ENCODE results near the gene MRPL50.

The MRPL50 gene

DNA sequence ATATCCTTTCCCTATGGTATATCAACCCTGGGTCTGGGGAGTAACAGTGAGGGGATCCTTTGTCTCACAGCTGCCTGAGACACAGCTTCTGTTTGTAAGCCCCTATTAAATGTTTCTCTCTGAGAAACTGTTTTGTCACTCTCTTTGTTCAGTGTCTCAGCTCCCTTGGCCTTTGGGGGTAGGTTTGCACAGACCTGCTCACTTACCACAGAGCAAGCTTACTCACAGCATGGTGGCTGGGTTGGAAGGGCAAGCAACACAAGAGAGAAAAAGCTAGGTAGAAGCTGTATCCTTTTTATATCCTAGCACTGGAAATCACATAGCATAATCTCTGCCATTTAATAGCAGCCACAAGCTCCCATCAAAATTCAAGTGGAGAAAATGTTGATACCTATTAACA, 18.1 kb downstream of the MRPL50 start:
- DNase-seq (ENCODE audit: low spot score): no peak

- no peak for DNase-seq (ENCODE audit: low spot score)
These were observed 22.1 kb downstream of the MRPL50 start for GRCh38 chr9:101376111-101376848.

- no peak for DNase-seq (ENCODE audit: low spot score)
These were observed 22.9 kb downstream of the MRPL50 start for GRCh38 chr9:101375546-101375945.

GRCh38 chr9:101372327-101373118, 25.9 kb downstream of the MRPL50 start:
- DNase-seq (ENCODE audit: low spot score): no peak

DNA sequence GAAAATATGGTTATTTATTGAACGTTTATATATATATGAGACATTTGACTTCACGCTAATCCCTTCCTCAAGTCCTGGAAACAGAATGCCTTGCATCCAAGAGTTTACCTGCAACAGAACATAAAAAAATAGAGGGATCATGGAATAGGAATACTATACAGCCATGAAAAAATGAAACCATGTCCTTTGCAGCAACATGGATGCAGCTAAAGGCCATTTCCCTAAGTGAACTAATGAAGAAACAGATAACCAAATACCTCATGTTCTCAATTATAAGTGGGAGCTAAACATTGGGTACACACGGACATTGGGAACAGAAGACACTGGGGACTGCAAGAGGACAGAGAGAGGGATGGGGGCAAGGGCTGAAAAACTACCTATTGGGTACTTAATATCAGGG, 26.6 kb downstream of the MRPL50 start:
- no peak for DNase-seq (ENCODE audit: low spot score)

DNA sequence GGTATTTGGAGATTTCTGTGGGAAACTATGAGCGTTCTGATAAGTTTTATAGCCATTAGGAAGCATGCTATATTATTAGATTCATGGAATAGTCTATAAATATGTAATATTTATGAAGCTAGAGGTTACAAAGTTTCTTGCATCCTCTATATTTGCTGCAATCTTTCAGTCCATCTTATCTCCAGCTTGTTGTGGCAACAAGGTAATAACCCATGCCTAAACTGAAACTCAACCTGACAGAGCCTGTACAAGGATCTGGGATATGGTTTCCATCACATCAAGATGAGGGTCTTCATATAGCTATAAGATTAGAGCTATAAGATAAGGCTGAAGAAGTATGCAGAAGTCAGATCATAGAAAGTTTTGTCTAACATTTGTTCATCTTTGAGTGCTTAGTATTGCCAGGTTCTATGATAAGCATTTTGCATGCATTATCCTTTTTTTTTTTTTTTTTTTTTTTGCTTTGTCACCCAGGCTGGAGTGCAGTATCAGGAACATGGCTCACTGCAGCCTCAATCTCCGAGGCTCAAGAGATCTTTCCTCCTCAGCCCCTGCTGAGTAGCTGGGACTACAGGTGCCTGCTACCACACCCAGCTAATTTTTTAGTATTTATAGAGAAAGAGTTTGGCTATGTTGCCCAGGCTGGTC, 28.4 kb downstream of the MRPL50 start:
- DNase-seq (ENCODE audit: low spot score): no peak

- DNase-seq (ENCODE audit: low spot score): no peak
These were observed 29.1 kb downstream of the MRPL50 start for GRCh38 chr9:101369286-101369685.

GRCh38 chr9:101367323-101367722, 31.1 kb downstream of the MRPL50 start:
- no peak for DNase-seq (ENCODE audit: low spot score)

DNA sequence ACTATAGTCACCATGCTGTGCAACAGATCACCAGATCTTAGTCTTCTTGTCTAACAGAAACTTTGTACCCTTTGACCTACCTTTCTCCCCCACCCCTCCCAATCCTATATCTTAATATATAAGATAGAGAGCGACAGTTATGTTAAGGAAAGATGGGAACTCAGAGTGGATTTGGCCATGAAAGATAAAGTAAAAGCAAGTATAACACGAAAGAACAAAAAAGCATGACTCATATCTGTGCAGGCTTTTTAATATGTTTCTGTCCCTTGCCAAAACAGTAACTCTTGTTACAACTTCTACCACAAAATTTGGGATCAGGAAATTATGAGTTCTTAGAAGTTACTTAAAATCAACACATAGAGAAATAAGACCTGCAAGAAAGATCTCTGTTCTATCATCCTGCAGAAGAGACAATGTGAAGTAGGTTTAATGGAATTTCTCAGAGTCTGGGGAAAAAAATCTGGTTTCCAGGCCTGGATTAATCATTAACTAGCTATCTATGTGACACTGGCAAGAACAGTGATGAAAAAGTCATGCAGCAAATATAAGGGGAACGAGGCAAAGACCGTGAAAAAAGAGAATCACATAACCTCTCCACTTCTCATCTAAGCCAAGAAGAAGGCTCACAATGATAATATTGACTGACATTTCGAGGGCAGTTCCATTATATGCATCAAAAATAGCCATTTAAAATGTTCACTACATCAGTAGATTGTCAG, 32.2 kb downstream of the MRPL50 start:
- DNase-seq (ENCODE audit: low spot score): no peak

DNA sequence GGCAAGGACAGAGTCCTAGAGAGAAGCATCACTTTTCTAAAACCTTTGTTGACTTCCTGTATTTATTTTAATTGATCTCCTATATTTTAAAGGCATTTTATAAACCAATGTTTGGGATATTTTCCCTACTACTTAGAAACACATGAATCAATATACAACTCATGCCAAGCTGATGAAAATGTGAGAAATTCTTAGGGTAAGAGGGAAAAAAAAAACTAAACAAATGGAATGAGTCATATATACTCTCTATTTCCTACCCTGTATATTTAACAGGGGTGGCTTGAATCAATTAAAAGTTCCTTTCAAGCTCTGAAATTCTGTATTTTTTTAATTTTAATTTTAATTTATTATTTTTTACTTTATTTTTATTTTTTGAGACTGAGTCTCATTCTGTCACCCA, 33.2 kb downstream of the MRPL50 start:
- no peak for DNase-seq (ENCODE audit: low spot score)

DNA sequence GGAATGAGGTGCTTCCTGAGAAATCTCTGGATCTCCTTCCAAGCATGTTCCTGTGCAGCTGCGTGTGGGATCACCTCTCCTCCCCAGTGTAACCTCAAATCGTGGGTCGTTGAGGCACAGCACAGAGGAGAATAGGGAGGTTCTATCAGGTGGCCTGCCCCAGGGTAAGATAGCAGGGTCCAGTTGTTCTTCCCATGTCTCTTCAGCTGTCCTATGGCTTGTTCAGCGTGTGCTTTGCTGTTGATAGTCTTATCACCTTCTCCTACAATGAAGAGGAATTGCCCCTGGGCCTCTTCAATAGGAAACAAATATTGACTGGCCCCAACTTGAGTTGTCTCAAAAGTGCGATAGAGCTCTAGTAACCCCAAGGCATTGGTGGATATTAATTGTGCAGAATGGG, 36.0 kb downstream of the MRPL50 start:
- DNase-seq (ENCODE audit: low spot score): no peak

DNA sequence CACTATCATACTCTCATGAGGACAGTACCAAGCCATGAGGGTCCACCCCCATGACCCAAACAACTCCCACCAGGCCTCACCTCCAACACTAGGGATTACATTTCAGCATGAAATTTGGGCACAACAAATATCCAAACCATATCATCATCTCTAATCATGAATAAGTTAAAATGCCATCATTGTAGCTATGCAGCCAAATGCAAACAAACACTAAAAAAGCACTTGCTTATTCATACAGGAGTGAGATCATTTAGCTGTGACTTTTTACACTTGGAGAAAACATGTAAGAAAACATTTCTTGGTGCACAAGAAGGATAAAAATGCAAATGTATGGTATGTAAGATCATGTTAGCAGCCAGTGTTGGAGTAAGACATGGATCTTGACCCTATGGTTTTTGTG, 37.8 kb downstream of the MRPL50 start:
- no peak for DNase-seq (ENCODE audit: low spot score)

- DNase-seq (ENCODE audit: low spot score): no peak
These were observed 38.7 kb downstream of the MRPL50 start for GRCh38 chr9:101359679-101360078.

- no peak for DNase-seq (ENCODE audit: low spot score)
These were observed 41.8 kb downstream of the MRPL50 start for GRCh38 chr9:101356619-101357018.

DNA sequence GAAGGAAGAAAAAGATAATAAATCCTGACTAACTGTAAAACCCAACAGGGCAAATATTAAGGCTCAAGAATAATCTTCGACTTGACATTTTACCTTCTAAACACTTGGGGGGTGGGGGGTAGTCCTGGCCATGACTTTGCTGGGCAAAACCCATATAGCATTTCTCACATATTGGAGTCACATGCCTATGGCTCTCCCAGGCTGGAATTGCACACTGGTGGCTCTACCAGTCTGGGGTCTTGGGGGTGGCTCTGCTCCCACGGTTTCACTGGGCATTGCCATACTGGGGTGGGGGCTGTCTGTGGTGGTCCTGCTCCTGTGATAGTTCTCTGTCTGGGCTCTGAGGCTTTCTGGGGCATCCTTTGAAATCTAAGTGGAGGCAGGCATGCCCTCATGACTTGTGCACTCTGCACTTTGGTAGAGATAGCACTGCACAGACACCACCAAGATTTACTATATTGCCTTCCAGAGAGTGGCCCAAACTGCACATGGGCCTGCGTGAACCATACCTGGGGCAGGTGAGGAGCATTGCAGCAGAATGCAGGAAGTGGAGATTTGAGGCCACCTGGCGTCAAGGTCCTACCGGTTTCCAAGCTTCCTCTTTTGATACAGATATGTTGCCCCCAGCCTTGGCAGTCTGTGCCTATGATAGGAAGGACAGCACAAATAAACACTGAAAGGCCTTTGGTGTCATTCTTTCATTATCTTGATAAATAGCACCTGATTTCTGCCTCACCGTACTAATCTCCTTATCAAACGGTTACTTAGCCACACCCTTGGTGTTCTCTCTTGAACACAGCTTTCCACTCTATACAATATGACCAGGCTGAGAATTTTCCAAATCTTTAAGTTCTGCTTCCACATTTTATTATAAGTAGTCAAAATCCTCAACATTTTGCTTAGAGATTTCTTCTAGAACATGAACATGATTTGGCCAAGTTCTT, 43.4 kb downstream of the MRPL50 start:
- no peak for DNase-seq (ENCODE audit: low spot score)

DNA sequence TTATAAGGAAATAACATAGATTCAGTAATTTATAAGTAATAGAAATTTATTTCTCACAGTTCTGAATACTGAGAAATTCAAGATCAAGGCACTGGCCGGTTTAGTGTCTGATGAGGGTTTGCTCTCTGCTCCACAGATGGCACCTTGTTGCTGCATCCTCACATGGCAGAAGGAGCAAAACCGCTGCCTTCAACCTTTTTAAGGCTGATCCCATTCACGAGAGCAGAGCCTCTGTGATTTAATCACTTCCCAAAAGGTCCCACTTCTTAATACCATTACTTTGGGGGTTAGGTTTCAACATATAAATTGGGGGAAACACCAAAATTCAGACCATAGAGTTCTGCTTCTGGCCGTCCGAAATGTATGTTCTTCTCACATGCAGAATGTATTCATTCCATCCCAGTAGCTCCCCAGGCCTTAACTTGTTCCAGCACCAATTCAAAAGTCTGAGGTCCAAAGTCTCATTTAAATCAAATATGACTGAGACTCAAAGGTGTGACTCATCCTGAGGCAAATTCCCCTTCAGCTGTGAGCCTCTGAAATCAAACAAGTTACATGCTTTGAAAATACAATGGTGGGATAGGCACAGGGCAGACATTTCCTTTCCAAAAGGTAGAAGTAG, 44.2 kb downstream of the MRPL50 start:
- no peak for DNase-seq (ENCODE audit: low spot score)

DNA sequence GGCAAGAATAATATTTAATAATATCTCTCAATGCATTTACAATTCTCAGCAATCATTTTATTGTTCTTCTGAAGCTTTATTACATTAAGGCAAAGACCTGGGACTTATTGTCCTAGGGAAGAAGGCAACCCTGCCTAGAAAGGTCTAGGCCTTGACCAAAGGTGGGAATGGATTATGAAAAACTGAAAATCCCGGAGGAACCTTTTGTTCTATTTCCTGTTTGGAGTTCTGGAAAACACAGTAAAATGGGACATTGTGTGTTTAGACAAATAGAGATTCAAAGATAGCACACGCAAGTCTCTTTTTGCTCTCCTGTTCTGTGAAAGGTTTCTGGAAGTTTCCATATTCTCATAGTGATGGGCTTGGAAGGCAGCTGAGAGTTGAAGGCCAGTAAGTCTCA, 44.7 kb downstream of the MRPL50 start:
- DNase-seq (ENCODE audit: low spot score): no peak

GRCh38 chr9:101352892-101353463, 45.4 kb downstream of the MRPL50 start:
- DNase-seq (ENCODE audit: low spot score): no peak

DNA sequence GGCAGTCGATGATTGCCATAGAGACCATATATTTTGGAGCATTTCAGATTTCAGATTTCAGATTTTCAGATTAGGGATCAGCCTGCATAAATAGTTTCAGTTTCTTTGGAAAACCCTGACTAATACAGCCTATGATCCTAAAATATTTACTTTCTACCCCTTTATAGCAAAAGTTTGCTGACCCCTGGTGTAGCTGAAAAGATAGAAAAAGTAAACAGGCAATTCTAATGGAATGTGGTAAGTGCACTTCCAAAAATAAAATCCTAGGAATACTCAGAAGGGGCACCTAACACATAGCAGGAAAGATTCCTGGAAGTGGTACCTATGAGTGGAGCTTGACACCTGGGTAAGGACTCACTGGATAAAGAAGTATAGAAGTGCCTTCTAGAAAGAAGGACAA, 48.1 kb downstream of the MRPL50 start:
- DNase-seq (ENCODE audit: low spot score): no peak

DNA sequence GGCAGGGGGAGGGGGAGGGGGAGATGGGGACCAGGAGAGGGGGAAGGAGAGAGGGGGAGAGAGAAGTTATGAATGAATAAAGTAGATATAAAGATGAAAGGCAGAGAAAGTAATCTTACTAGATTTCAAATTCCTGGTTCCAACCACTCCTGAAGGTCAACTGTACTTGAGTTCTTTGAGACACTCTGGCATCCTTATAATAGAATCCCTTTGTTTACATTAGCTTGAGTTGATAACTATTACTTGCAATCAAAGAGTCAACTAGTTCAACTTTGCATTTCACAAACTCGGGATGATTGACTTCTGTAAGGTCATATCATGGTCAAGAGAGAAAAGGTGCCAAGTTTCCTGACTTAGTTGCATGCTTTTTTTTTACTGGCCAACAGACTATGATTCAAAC, 55.8 kb downstream of the MRPL50 start:
- DNase-seq (ENCODE audit: low spot score): no peak

Data from SK-N-DZ (cell line).